Endothelial cell of umbilical vein (primary cell): Measurements from ENCODE around the gene ZNF831.

Source experiments
- EZH2 ChIP-seq: IDR thresholded peaks from 2 replicates; pipeline ENCODE4 v1.6.1; 2012; ENCODE audit warnings: borderline replicate concordance, low read depth, mild to moderate bottlenecking, moderate library complexity, low read length, inconsistent platforms; ENCODE audit not compliant: severe bottlenecking
- FOS ChIP-seq: IDR thresholded peaks from 2 replicates; pipeline ENCODE4 v1.6.1; 2011; ENCODE audit warnings: mild to moderate bottlenecking, low read length, moderate library complexity, borderline replicate concordance; ENCODE audit not compliant: insufficient read depth
- POLR2A ChIP-seq: IDR thresholded peaks from 2 replicates; pipeline ENCODE4 v1.6.1; 2012; ENCODE audit warnings: low read depth, mild to moderate bottlenecking, control low read depth, low read length
- POLR2AphosphoS5 ChIP-seq: IDR thresholded peaks from 2 replicates; pipeline ENCODE4 v1.6.1; 2012; ENCODE audit warnings: low read depth, mild to moderate bottlenecking, control low read depth, low read length, moderate library complexity; ENCODE audit not compliant: insufficient read depth
- TF ChIP-seq, protein P1 (sequence below), 2 donors: IDR thresholded peaks; 1 replicate in 1 of 2; 2 replicates in 1 of 2; pipeline ENCODE4 v1.5.1; 2011; ENCODE audit warnings: low read length in 2 of 2, mild to moderate bottlenecking in 2 of 2, moderate library complexity in 2 of 2, control low read depth in 1 of 2, inconsistent platforms in 1 of 2, low read depth in 1 of 2; ENCODE audit not compliant: insufficient read depth in 1 of 2; ENCODE audit errors: extremely low read depth in 1 of 2
- TF ChIP-seq, protein P2 (sequence below): IDR thresholded peaks from 2 replicates; pipeline ENCODE4 v1.6.1; 2011; ENCODE audit not compliant: insufficient read depth, insufficient read length

DNA sequence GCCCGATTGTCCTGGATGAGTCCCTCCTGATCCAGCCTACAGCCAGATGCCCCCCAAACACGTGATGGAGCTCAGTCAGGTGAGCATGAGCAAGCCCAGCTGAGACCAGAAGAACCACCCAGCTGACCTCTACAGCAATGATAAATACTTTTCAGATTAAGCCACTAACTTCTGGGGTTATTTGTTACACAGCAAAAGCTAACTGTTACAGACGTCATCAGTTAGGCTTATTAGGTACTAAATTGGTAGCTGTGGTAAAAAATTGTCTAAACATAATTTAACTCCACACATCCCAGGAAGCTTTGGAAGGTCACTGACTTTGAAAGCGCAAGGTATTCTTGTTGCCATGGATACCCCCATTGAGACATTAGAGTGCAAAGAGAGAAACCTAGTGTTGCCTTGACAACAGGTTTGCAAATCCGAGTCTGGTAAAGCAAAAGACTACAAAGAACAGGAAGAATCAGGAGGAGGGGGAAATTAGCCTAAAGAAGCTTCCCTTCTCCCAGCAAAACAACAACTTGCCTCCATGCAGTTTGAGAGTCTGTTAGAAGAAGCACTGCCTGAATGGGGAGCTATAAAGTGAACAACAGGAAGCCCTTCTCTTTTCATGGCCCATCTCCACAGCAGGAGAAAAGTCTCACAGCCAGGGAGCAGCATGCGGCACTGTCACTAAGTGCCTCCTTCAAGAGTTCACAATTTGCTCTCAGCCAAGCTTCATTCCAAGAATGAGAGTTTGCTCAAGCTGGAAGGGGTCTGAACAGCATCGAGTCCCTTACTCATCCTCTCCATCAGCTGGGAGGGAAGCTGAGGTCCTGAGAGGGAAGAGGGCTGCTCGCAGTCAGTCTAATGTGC, 41.7 kb upstream of the ZNF831 start:
- TF ChIP-seq, protein P1, sequence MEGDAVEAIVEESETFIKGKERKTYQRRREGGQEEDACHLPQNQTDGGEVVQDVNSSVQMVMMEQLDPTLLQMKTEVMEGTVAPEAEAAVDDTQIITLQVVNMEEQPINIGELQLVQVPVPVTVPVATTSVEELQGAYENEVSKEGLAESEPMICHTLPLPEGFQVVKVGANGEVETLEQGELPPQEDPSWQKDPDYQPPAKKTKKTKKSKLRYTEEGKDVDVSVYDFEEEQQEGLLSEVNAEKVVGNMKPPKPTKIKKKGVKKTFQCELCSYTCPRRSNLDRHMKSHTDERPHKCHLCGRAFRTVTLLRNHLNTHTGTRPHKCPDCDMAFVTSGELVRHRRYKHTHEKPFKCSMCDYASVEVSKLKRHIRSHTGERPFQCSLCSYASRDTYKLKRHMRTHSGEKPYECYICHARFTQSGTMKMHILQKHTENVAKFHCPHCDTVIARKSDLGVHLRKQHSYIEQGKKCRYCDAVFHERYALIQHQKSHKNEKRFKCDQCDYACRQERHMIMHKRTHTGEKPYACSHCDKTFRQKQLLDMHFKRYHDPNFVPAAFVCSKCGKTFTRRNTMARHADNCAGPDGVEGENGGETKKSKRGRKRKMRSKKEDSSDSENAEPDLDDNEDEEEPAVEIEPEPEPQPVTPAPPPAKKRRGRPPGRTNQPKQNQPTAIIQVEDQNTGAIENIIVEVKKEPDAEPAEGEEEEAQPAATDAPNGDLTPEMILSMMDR (IDR thresholded peaks at IDR 0.05; ENCODE audit: extremely low read depth in 1 of 2, insufficient read depth in 1 of 2, low read depth in 1 of 2, low read length in 2 of 2): no peak
- TF ChIP-seq, protein P2, sequence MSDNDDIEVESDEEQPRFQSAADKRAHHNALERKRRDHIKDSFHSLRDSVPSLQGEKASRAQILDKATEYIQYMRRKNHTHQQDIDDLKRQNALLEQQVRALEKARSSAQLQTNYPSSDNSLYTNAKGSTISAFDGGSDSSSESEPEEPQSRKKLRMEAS: no peak
- TF ChIP-seq POLR2A: no peak
- no peak for TF ChIP-seq EZH2
- TF ChIP-seq POLR2AphosphoS5: no peak
- no peak for TF ChIP-seq FOS
